ENCODE results near the gene ITPR2. TPM values are rescaled to one million over a fixed set of nuclear protein-coding genes. Genes with fewer than 3 reads are reported as not detected.

The ITPR2 gene
- total and polyA plus RNA-seq, 2 experiments from 2014 or later: 5.0 to 9.1 TPM

GRCh38 chr12:26566675-26567074, 266.3 kb downstream of the ITPR2 start:
- Histone ChIP-seq H3K9me3 (ENCODE audit: low read depth) (no peaks in the 10 kb centered on the region), H3K4me3 (no peak overlapping the region), H3K27me3 (replicated peaks; ENCODE audit: insufficient read depth) (no peaks in the 10 kb centered on the region), H3K9ac (no peak overlapping the region), H3F3A (ENCODE audit: insufficient read depth) (no peaks in the 10 kb centered on the region; the same call in 1 of the 2 replicates), H3K9me2 (ENCODE audit: insufficient read depth) (no peaks in the 10 kb centered on the region), H4K20me1 (ENCODE audit: insufficient read depth) (no peaks in the 10 kb centered on the region), H3K79me2 (ENCODE audit: insufficient read depth) (no peaks in the 10 kb centered on the region), H3K4me2 (ENCODE audit: unreplicated experiment) (no peak overlapping the region), H2AFZ (no peak overlapping the region), H3K36me3 (ENCODE audit: low read depth) (no peaks in the 10 kb centered on the region), H3K4me1 (ENCODE audit: insufficient read depth) (no peaks in the 10 kb centered on the region), H3K27ac (no peak overlapping the region)
- in situ Hi-C loops (cut with MboI): no loop called here
- no peak for TF ChIP-seq EZH2 (IDR thresholded peaks at IDR 0.05; ENCODE audit: insufficient read depth, poor library complexity, severe bottlenecking)
- TF ChIP-seq EZH2phosphoT487 (IDR thresholded peaks at IDR 0.05; ENCODE audit: insufficient read depth, low read depth): no peak
- DNase-seq: peak; percentile 12
- 64 to 65% methylated on average over 2 of the region's 2 CpGs for WGBS, 2 experiments (ENCODE audit: low coverage in 1 of 2, low lambda C conversion rate in 2 of 2, missing lambda C conversion rate in 2 of 2)

DNA sequence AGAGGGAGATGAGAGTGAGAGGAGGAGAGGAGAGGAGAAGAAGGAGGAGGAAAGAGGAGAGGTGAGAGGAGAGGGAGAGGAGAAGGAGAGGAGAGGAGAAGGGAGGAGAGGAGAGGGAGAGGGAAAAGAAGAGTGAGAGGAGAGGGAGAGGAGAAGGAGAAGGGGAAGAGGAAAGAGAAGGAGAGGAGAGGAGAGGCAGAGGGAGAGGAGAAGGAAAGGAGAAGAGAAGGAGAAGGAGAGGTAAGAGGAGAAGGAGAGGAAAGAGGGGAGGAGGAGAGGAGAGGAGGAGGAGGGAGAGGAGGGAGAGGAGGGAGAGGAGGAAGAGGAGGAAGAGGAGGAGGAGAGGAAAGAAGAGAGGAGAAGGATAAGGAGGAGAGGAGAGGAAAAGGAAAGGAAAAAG, 266.8 kb downstream of the ITPR2 start:
- in situ Hi-C loops (cut with MboI): no loop called here
- no peak for TF ChIP-seq EZH2 (IDR thresholded peaks at IDR 0.05; ENCODE audit: insufficient read depth, poor library complexity, severe bottlenecking)
- TF ChIP-seq EZH2phosphoT487 (IDR thresholded peaks at IDR 0.05; ENCODE audit: insufficient read depth, low read depth): no peak
- Histone ChIP-seq H3K4me1 (ENCODE audit: insufficient read depth) (no peaks in the 10 kb centered on the region), H3K27me3 (replicated peaks; ENCODE audit: insufficient read depth) (no peaks in the 10 kb centered on the region), H3K79me2 (ENCODE audit: insufficient read depth) (no peaks in the 10 kb centered on the region), H3K36me3 (ENCODE audit: low read depth) (no peaks in the 10 kb centered on the region), H3K4me3 (no peak overlapping the region), H2AFZ (no peak overlapping the region), H3K9me2 (ENCODE audit: insufficient read depth) (no peaks in the 10 kb centered on the region), H3K9me3 (ENCODE audit: low read depth) (no peaks in the 10 kb centered on the region), H3F3A (ENCODE audit: insufficient read depth) (no peaks in the 10 kb centered on the region; the same call in 1 of the 2 replicates), H3K9ac (no peak overlapping the region), H4K20me1 (ENCODE audit: insufficient read depth) (no peaks in the 10 kb centered on the region), H3K27ac (no peak overlapping the region), H3K4me2 (ENCODE audit: unreplicated experiment) (no peak overlapping the region)
- DNase-seq: no peak

- in situ Hi-C loops (cut with MboI): no loop called here
Observed at GRCh38 chr12:26564391-26564790, 268.6 kb downstream of the ITPR2 start.

DNA sequence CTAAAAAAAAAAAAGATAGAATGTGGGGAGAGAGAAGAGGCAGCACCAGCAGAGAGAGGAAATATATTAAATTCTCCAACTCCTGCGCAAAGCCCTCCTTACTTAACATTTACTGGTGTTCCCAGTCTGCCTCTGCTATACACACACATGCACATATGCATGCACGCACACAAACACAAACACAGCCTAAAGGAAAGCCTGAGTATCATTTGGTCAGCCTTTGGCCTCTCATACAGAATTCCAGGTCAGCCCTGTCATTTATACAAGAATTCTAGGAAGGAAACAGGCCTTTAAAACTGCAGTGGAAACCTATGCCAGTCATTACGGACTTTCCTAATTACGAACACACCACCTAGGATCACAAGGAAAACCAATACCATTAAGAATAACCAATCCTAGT, 269.4 kb downstream of the ITPR2 start:
- H3K9me2 ChIP-seq (ENCODE audit: insufficient read depth): no peaks in the 10 kb centered on the region
- H3K36me3 ChIP-seq (ENCODE audit: low read depth): no peaks in the 10 kb centered on the region
- WGBS, 2 experiments (ENCODE audit: low coverage in 1 of 2, low lambda C conversion rate in 2 of 2, missing lambda C conversion rate in 2 of 2): 96 to 97% methylated on average over 4 of the region's 4 CpGs
- no peak overlapping the region for H3K4me2 ChIP-seq (ENCODE audit: unreplicated experiment)
- DNase-seq: no peak
- TF ChIP-seq EZH2 (IDR thresholded peaks at IDR 0.05; ENCODE audit: insufficient read depth, poor library complexity, severe bottlenecking) (no peak), EZH2phosphoT487 (IDR thresholded peaks at IDR 0.05; ENCODE audit: insufficient read depth, low read depth) (no peak)
- no peak overlapping the region for H3K9ac ChIP-seq
- H3K27ac ChIP-seq: no peak overlapping the region
- H3K79me2 ChIP-seq (ENCODE audit: insufficient read depth): no peaks in the 10 kb centered on the region
- no peaks in the 10 kb centered on the region for H3K4me1 ChIP-seq (ENCODE audit: insufficient read depth)
- H3F3A ChIP-seq (ENCODE audit: insufficient read depth): no peaks in the 10 kb centered on the region; the same call in 1 of the 2 replicates
- no peak overlapping the region for H2AFZ ChIP-seq
- no peaks in the 10 kb centered on the region for H4K20me1 ChIP-seq (ENCODE audit: insufficient read depth)
- no peaks in the 10 kb centered on the region for H3K9me3 ChIP-seq (ENCODE audit: low read depth)
- in situ Hi-C loops (cut with MboI): no loop called here
- no peak overlapping the region for H3K4me3 ChIP-seq
- H3K27me3 ChIP-seq (replicated peaks; ENCODE audit: insufficient read depth): no peaks in the 10 kb centered on the region

More at GRCh38 chr12:26564391-26564790, 268.6 kb downstream of the ITPR2 start:
- WGBS, 2 experiments (ENCODE audit: low coverage in 1 of 2, low lambda C conversion rate in 2 of 2, missing lambda C conversion rate in 2 of 2): 67 to 68% methylated on average over 5 of the region's 5 CpGs
- no peak overlapping the region for H3K9ac ChIP-seq
- H4K20me1 ChIP-seq (ENCODE audit: insufficient read depth): no peaks in the 10 kb centered on the region
- H3K27ac ChIP-seq: no peak overlapping the region
- H3F3A ChIP-seq (ENCODE audit: insufficient read depth): no peaks in the 10 kb centered on the region; the same call in 1 of the 2 replicates
- H3K4me1 ChIP-seq (ENCODE audit: insufficient read depth): no peaks in the 10 kb centered on the region
- no peak for TF ChIP-seq EZH2 (IDR thresholded peaks at IDR 0.05; ENCODE audit: insufficient read depth, poor library complexity, severe bottlenecking)
- no peak for TF ChIP-seq EZH2phosphoT487 (IDR thresholded peaks at IDR 0.05; ENCODE audit: insufficient read depth, low read depth)
- H3K27me3 ChIP-seq (replicated peaks; ENCODE audit: insufficient read depth): no peaks in the 10 kb centered on the region
- DNase-seq: no peak
- no peaks in the 10 kb centered on the region for H3K79me2 ChIP-seq (ENCODE audit: insufficient read depth)
- H3K9me2 ChIP-seq (ENCODE audit: insufficient read depth): no peaks in the 10 kb centered on the region
- no peak overlapping the region for H3K4me3 ChIP-seq
- H3K9me3 ChIP-seq (ENCODE audit: low read depth): no peaks in the 10 kb centered on the region
- no peaks in the 10 kb centered on the region for H3K36me3 ChIP-seq (ENCODE audit: low read depth)
- H3K4me2 ChIP-seq (ENCODE audit: unreplicated experiment): no peak overlapping the region
- H2AFZ ChIP-seq: no peak overlapping the region

DNA sequence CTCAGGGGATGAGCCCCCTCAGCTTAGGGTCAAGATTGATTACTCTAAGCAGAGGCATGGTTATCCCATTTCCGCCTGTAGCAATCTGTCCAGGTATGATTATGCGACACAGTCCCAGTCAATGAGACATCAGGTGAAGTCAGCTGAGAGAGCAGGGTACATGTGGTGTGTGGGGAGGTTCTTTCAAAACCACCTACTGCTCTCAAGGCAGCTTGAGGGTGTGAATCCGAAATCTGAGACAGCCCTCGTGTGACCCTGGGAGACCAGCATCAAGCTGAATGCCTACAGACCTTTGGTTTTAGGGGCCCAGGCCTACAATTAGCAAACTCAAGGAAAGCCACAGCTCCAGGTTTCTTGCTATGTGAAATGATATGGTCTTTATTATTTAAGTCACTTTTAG, 275.7 kb downstream of the ITPR2 start:
- TF ChIP-seq EZH2 (IDR thresholded peaks at IDR 0.05; ENCODE audit: insufficient read depth, poor library complexity, severe bottlenecking) (no peak), EZH2phosphoT487 (IDR thresholded peaks at IDR 0.05; ENCODE audit: insufficient read depth, low read depth) (no peak)
- Histone ChIP-seq H3K27me3 (replicated peaks; ENCODE audit: insufficient read depth) (no peaks in the 10 kb centered on the region), H3K27ac (no peak overlapping the region), H3K9me2 (ENCODE audit: insufficient read depth) (no peaks in the 10 kb centered on the region), H4K20me1 (ENCODE audit: insufficient read depth) (no peaks in the 10 kb centered on the region), H3K4me1 (ENCODE audit: insufficient read depth) (no peaks in the 10 kb centered on the region), H3K79me2 (ENCODE audit: insufficient read depth) (no peaks in the 10 kb centered on the region), H3K9ac (no peak overlapping the region), H3K4me2 (ENCODE audit: unreplicated experiment) (no peak overlapping the region), H3K9me3 (ENCODE audit: low read depth) (no peaks in the 10 kb centered on the region), H3K4me3 (no peak overlapping the region), H3K36me3 (ENCODE audit: low read depth) (no peaks in the 10 kb centered on the region), H2AFZ (no peak overlapping the region), H3F3A (ENCODE audit: insufficient read depth) (no peaks in the 10 kb centered on the region)
- WGBS, 2 experiments (ENCODE audit: low coverage in 1 of 2, low lambda C conversion rate in 2 of 2, missing lambda C conversion rate in 2 of 2): 96 to 98% methylated on average over 4 of the region's 4 CpGs
- in situ Hi-C loops (cut with MboI): no loop called here
- DNase-seq: no peak
